ENCODE results near the gene KIF19. TPM values are rescaled to one million over a fixed set of nuclear protein-coding genes. Genes with fewer than 3 reads are reported as not detected.

The KIF19 gene
- total and polyA plus RNA-seq, 2 of the 8 experiments (the other 6 are each of a cell fraction or from before 2014, with no cell fraction given): 0.52 to 0.77 TPM

GRCh38 chr17:74372426-74372825, 46.4 kb downstream of the KIF19 start:
- Histone ChIP-seq H3K4ac (replicated peaks; ENCODE audit: insufficient read length, low read depth, low read length) (no peak overlapping the region), H3K27me3 (replicated peaks in 1 of 4; ENCODE audit: control insufficient read depth in 3 of 4, extremely low read depth in 1 of 4, insufficient read depth in 3 of 4, low read length in 3 of 4) (peaks cover 0 to 1% (median 0%) of the 10 kb centered on the region in 4 experiments; a peak in 4 of 7 replicates), H3K4me1 (replicated peaks in 1 of 4; ENCODE audit: control insufficient read depth in 3 of 4, insufficient read depth in 4 of 4, low read length in 3 of 4) (peaks cover 0 to 12% (median 7%) of the 10 kb centered on the region in 4 experiments; a peak in 6 of 7 replicates), H3K27ac (ENCODE audit: low read depth, low read length) (no peak overlapping the region), H4K5ac (ENCODE audit: insufficient read length, low read depth, low read length) (no peak overlapping the region), H3K79me1 (ENCODE audit: low read depth, low read length) (no peaks in the 10 kb centered on the region), H3K18ac (ENCODE audit: extremely low read depth, low read length) (no peak overlapping the region), H3K4me3 (ENCODE audit: extremely low read depth in 1 of 4, insufficient read depth in 2 of 4, low read depth in 3 of 4, low read length in 4 of 4) (no peak overlapping the region), H2BK12ac (ENCODE audit: low read depth, low read length) (no peak overlapping the region), H4K8ac (ENCODE audit: extremely low read depth, insufficient read depth, low read length) (no peak overlapping the region), H3K9ac (replicated peaks in 1 of 4; ENCODE audit: extremely low read depth in 1 of 4, low read depth in 3 of 4, low read length in 3 of 4) (no peak overlapping the region), H3K14ac (ENCODE audit: insufficient read length) (no peak overlapping the region), H4K91ac (replicated peaks; ENCODE audit: insufficient read length, low read length) (no peak overlapping the region), H2AK5ac (ENCODE audit: low read depth, low read length) (no peak overlapping the region), H3K9me3 (ENCODE audit: insufficient read depth in 2 of 2, low read depth in 1 of 2, low read length in 1 of 2) (peaks cover 0 to 8% of the 10 kb centered on the region in 2 experiments; a peak in 1 of 4 replicates), H3K23me2 (ENCODE audit: low read depth, low read length) (no peaks in the 10 kb centered on the region), H3K4me2 (ENCODE audit: insufficient read depth in 1 of 2, low read depth in 2 of 2, low read length in 2 of 2) (no peak overlapping the region), H2AFZ (ENCODE audit: low read length) (no peak overlapping the region), H2BK15ac (ENCODE audit: low read length) (no peak overlapping the region), H2BK5ac (ENCODE audit: low read depth, low read length) (no peak overlapping the region), H3K36me3 (ENCODE audit: control insufficient read depth in 2 of 4, insufficient read depth in 4 of 4, low read length in 3 of 4) (no peaks in the 10 kb centered on the region), H4K20me1 (replicated peaks in 1 of 2; ENCODE audit: control insufficient read depth in 1 of 2, insufficient read depth in 2 of 2, low read length in 2 of 2) (no peaks in the 10 kb centered on the region), H3K56ac (replicated peaks; ENCODE audit: insufficient read length, low read depth, low read length) (no peak overlapping the region), H3K79me2 (ENCODE audit: control insufficient read depth in 1 of 2, insufficient read depth in 2 of 2, low read length in 2 of 2) (no peaks in the 10 kb centered on the region), H3K23ac (ENCODE audit: insufficient read length) (no peak overlapping the region), H2BK20ac (ENCODE audit: low read length) (no peak overlapping the region), H2BK120ac (replicated peaks; ENCODE audit: low read depth, low read length) (no peak overlapping the region)
- WGBS, 2 experiments (ENCODE audit: extremely low coverage in 1 of 2, insufficient coverage in 1 of 2, insufficient read length in 1 of 2, insufficient replicate concordance in 2 of 2, low coverage in 1 of 2, low lambda C conversion rate in 2 of 2, missing lambda C conversion rate in 1 of 2): 93% methylated on average over 7 of the region's 9 CpGs; no CpG with 5 or more reads in 1 of the 2 experiments
- POLR2A ChIA-PET (ENCODE audit: partially characterized antibody): interaction anchor here (0.9 kb wide), 1 partner anchor 9 kb away, joined by 3 read pairs; no protein-coding TSS in a partner anchor
- FAIRE-seq (no peak), DNase-seq (ENCODE audit: low read depth in 1 of 2, low spot score in 2 of 2) (no peak)
- no peak for TF ChIP-seq CHD1 (IDR thresholded peaks at IDR 0.05; ENCODE audit: low read depth, low read length)
- TF ChIP-seq TAF7 (optimal IDR thresholded peaks at IDR 0.05; ENCODE audit: borderline replicate concordance, low read depth, low read length): no peak
- TF ChIP-seq SP1 (IDR thresholded peaks at IDR 0.05; ENCODE audit: low read depth, low read length): no peak
- TF ChIP-seq CBX8 (IDR thresholded peaks at IDR 0.05; ENCODE audit: borderline replicate concordance, low read depth, low read length): no peak
- TF ChIP-seq TCF12 (IDR thresholded peaks at IDR 0.05; ENCODE audit: low read depth, low read length): no peak
- TF ChIP-seq RXRA (IDR thresholded peaks at IDR 0.05; ENCODE audit: insufficient read depth, low read depth, low read length): no peak
- no peak for TF ChIP-seq CBX5 (IDR thresholded peaks at IDR 0.05; ENCODE audit: low read depth, low read length)
- no peak for TF ChIP-seq RNF2 (IDR thresholded peaks at IDR 0.05; ENCODE audit: borderline replicate concordance, low read depth, low read length, missing control alignments, poor library complexity, severe bottlenecking)
- CTCF ChIA-PET (ENCODE audit: partially characterized antibody): interaction anchor here (4.1 kb wide), 1 partner anchor 10 kb away, joined by 25 read pairs; the partner anchor contains the start of gene BTBD17

All from H1 (cell line).